Middle frontal gyrus (tissue), 1 donor: ENCODE measurements around the gene PDCD1.
"Not testable (repeated sequence)": the region's sequence is repeated elsewhere in the genome, so short reads cannot be mapped to it uniquely, and the experiment has no call there.

ENCODE experiments used
- DNase-seq: peaks from one replicate; pipeline ENCODE4 v3.0.0-alpha.2; 2015; ENCODE audit warnings: low spot score; ENCODE audit errors: extremely low spot score

PDCD1 gene

GRCh38 chr2:241879326-241879725, 20.6 kb upstream of the PDCD1 start:
- no peak for DNase-seq

- peak; percentile 46 for DNase-seq
Observed at GRCh38 chr2:241877989-241878970, 19.6 kb upstream of the PDCD1 start.

GRCh38 chr2:241877197-241877685, 18.5 kb upstream of the PDCD1 start:
- no peak for DNase-seq

- no peak for DNase-seq
Observed at GRCh38 chr2:241876528-241877196, 18.0 kb upstream of the PDCD1 start.

- DNase-seq, result not testable (repeated sequence)
Observed at GRCh38 chr2:241875754-241876527, 17.2 kb upstream of the PDCD1 start.

- DNase-seq, result no peak
Observed at GRCh38 chr2:241874277-241874925, 15.7 kb upstream of the PDCD1 start.

GRCh38 chr2:241873803-241874110, 15.1 kb upstream of the PDCD1 start:
- DNase-seq, result no peak

GRCh38 chr2:241873081-241873802, 14.5 kb upstream of the PDCD1 start:
- no peak for DNase-seq

- no peak for DNase-seq
Observed at GRCh38 chr2:241872313-241872642, 13.6 kb upstream of the PDCD1 start.

- DNase-seq, result no peak
Observed at GRCh38 chr2:241871538-241872312, 13.0 kb upstream of the PDCD1 start.

GRCh38 chr2:241870611-241871537, 12.2 kb upstream of the PDCD1 start:
- DNase-seq, result no peak

GRCh38 chr2:241870081-241870541, 11.4 kb upstream of the PDCD1 start:
- no peak for DNase-seq

GRCh38 chr2:241869087-241869961, 10.6 kb upstream of the PDCD1 start, which contains the start of gene RTP5:
Gene RTP5 (plus strand): TSS chr2:241869729. CDS start chr2:241869757, 28 bp downstream.
- DNase-seq, result no peak

- DNase-seq, result no peak
Observed at GRCh38 chr2:241868661-241869081, 10.0 kb upstream of the PDCD1 start.

GRCh38 chr2:241867776-241868420, 9.2 kb upstream of the PDCD1 start:
- no peak for DNase-seq

GRCh38 chr2:241866790-241867645, 8.3 kb upstream of the PDCD1 start:
- DNase-seq, result no peak
